K562 (cell line): ENCODE results near the gene IL13RA1. TPM values are rescaled to one million over a fixed set of nuclear protein-coding genes. Genes with fewer than 3 reads are reported as not detected.

ENCODE experiments used
- ATAC-seq: fragments of 200-7000 bp; cut with Tn5 transposase; 3 replicates; pipeline ENCODE4 v1.9.1; 2020; ENCODE audit warnings: moderate library complexity
- BruUV-seq: library from RNA; stranded (reverse); fragments of 400-500 nt; replicated peaks from 2 replicates; lab custom pipeline; 2021; lab: Mats Ljungman, UMichigan
- CTCF ChIA-PET: fragments of 300-600 bp; formaldehyde crosslinking; extraction: SDS; loops from one replicate; lab custom pipeline; 2021; ENCODE audit warnings: low intra/inter-chr PET ratio; lab: Yijun Ruan, JAX
- POLR2A ChIA-PET: fragments of 300-600, 350-650 bp; sonication (Branson Sonifier 250); formaldehyde crosslinking; extraction: SDS; loops from one replicate; lab custom pipeline; 2021; ENCODE audit warnings: antibody characterized with exemption, inconsistent platforms; lab: Yijun Ruan, JAX
- DNase-seq, 4 experiments: peaks; one replicate each; pipeline versions ENCODE4 v3.0.0 to v3.0.0-alpha.2; 2011 to 2018; ENCODE audit warnings: low spot score in 3 of 4, mixed read lengths in 3 of 4; ENCODE audit errors: extremely low read depth in 1 of 4
- FAIRE-seq: peaks from 2 replicates; lab custom pipeline; 2011; peaks lifted over from hg19 to GRCh38; lab: Jason Lieb, UNC
- H2AFZ ChIP-seq: 2 replicates; pipeline ENCODE4 v1.6.0; 2011; ENCODE audit warnings: low read depth, low read length, control low read depth, inconsistent platforms
- H3K27ac ChIP-seq: fragments of 200-600 bp; 3 replicates; pipeline ENCODE4 v1.8.0; 2011; ENCODE audit warnings: low read depth, mild to moderate bottlenecking, control low read depth, inconsistent platforms, low read length, moderate library complexity, mixed read lengths; ENCODE audit errors: extremely low read depth
- H3K27me3 ChIP-seq, 2 experiments: fragments of 300-600 bp in 1 of 2; 2 replicates in 1 of 2; 3 replicates in 1 of 2; pipeline versions ENCODE4 v1.6.0 to v1.8.0; 2011; ENCODE audit warnings: inconsistent platforms in 2 of 2, low read length in 2 of 2, mild to moderate bottlenecking in 1 of 2, mixed read lengths in 1 of 2, moderate library complexity in 1 of 2; ENCODE audit not compliant: control insufficient read depth in 2 of 2, insufficient read depth in 2 of 2
- H3K36me3 ChIP-seq: fragments of 300-600 bp; 3 replicates; pipeline ENCODE4 v1.8.0; 2011; ENCODE audit warnings: mild to moderate bottlenecking, low read length, inconsistent platforms; ENCODE audit not compliant: control insufficient read depth, insufficient read depth
- H3K4me1 ChIP-seq, 2 experiments: fragments of 200-600 bp in 1 of 2; replicated peaks in 1 of 2; 2 replicates in 1 of 2; 3 replicates in 1 of 2; pipeline versions ENCODE4 v1.5.1 to v1.8.0; 2011; ENCODE audit warnings: inconsistent platforms in 2 of 2, low read length in 2 of 2, mild to moderate bottlenecking in 1 of 2, mixed read lengths in 1 of 2, moderate library complexity in 1 of 2; ENCODE audit not compliant: control insufficient read depth in 2 of 2, insufficient read depth in 2 of 2
- H3K4me2 ChIP-seq: 2 replicates; pipeline ENCODE4 v1.6.1; 2011; ENCODE audit warnings: low read length, control low read depth, inconsistent platforms, mixed read lengths; ENCODE audit not compliant: insufficient read depth
- H3K4me3 ChIP-seq: fragments of 200-600 bp; sonication (generic), shearing (Covaris generic); 2 replicates; pipeline ENCODE4 v1.5.1; 2016; ENCODE audit warnings: control low read depth, inconsistent platforms
- H3K79me2 ChIP-seq: fragments of 200-600 bp; 3 replicates; pipeline ENCODE4 v1.8.0; 2011; ENCODE audit warnings: low read length, inconsistent platforms; ENCODE audit not compliant: control insufficient read depth, insufficient read depth
- H3K9ac ChIP-seq, 2 experiments: 2 replicates each; pipeline versions ENCODE4 v1.6.0 to v1.6.1; 2011; ENCODE audit warnings: low read depth in 2 of 2, low read length in 2 of 2, control low read depth in 1 of 2, inconsistent platforms in 1 of 2, mild to moderate bottlenecking in 1 of 2, mixed read lengths in 1 of 2; ENCODE audit not compliant: insufficient read depth in 1 of 2
- H3K9me1 ChIP-seq: one replicate; pipeline ENCODE4 v1.6.0; 2011; ENCODE audit warnings: inconsistent platforms, mild to moderate bottlenecking, low read length, moderate library complexity; ENCODE audit not compliant: control insufficient read depth, insufficient read depth
- H3K9me3 ChIP-seq: replicated peaks from 2 replicates; pipeline ENCODE4 v1.5.1; 2011; ENCODE audit warnings: low read depth, low read length, inconsistent platforms; ENCODE audit not compliant: control insufficient read depth, insufficient read depth
- H4K20me1 ChIP-seq: replicated peaks from 2 replicates; pipeline ENCODE4 v1.6.1; 2011; ENCODE audit warnings: low read length, inconsistent platforms, mixed read lengths; ENCODE audit not compliant: control insufficient read depth, insufficient read depth
- GATAD2A ChIP-seq: fragments of 450-650 bp; IDR thresholded peaks from 2 replicates; pipeline ENCODE4 v1.6.1; 2017
- HEY1 ChIP-seq: fragments of 250-450 bp; sonication (Bioruptor Pico); IDR thresholded peaks from 2 replicates; pipeline ENCODE4 v1.5.0; 2020; ENCODE audit warnings: mild to moderate bottlenecking, moderate library complexity, borderline replicate concordance
- KHSRP ChIP-seq: fragments of 450-650 bp; IDR thresholded peaks from 2 replicates; pipeline ENCODE4 v1.6.1; 2017
- NFATC3 ChIP-seq: fragments of 450-650 bp; IDR thresholded peaks from 2 replicates; pipeline ENCODE4 v1.6.1; 2017; ENCODE audit warnings: mild to moderate bottlenecking
- POLR3A ChIP-seq: IDR thresholded peaks from 2 replicates; pipeline ENCODE4 v1.6.1; 2011; ENCODE audit warnings: borderline replicate concordance, mild to moderate bottlenecking, moderate library complexity; ENCODE audit not compliant: insufficient read length, insufficient read depth; ENCODE audit errors: extremely low read depth
- SPI1 ChIP-seq: IDR thresholded peaks from 2 replicates; pipeline ENCODE4 v1.6.1; 2011; ENCODE audit warnings: low read depth, low read length, control low read depth, borderline replicate concordance
- STAT5A ChIP-seq: IDR thresholded peaks from 2 replicates; pipeline ENCODE4 v1.6.1; 2012; ENCODE audit warnings: low read length, inconsistent platforms, borderline replicate concordance
- ZNF347 ChIP-seq: fragments of 450-650 bp; formaldehyde crosslinking; IDR thresholded peaks from 2 replicates; pipeline ENCODE4 v1.4.0; 2020; ENCODE audit warnings: low read depth, mild to moderate bottlenecking, moderate library complexity
- ZNF778 ChIP-seq: fragments of 450-650 bp; formaldehyde crosslinking; IDR thresholded peaks from 2 replicates; pipeline ENCODE4 v1.4.0; 2020; ENCODE audit warnings: mild to moderate bottlenecking, moderate library complexity
- WGBS: fragments of 100-300 bp; shearing (Covaris generic); methylation state at CpG from one replicate; pipeline ENCODE4 v1.1.6; 2016; ENCODE audit warnings: low coverage, mixed read lengths; ENCODE audit not compliant: insufficient coverage; ENCODE audit errors: missing lambda C conversion rate; 5-methylcytosine and 5-hydroxymethylcytosine counted together
- in situ Hi-C: fragments of 300-500 bp; cut with MboI; formaldehyde crosslinking; loops from 4 replicates; pipeline ENCODE4 v1.15.0; 2018; ENCODE audit warnings: inconsistent platforms, mixed read lengths
- intact Hi-C: fragments of 100-400 bp; cut with micrococcal nuclease; formaldehyde crosslinking; loops from 2 replicates; pipeline ENCODE4 v1.14.2; 2022
- polyA plus RNA-seq, 8 experiments: library from polyadenylated mRNA; depleted of rRNA in 4 of 8; stranded (reverse) in 5 of 8; unstranded in 3 of 8; fragments of >200 nt; fragmentation: Nextera tagmentation in 2 of 8; fragmentation: Illumina TruSeq in 1 of 8; extraction: Ambion mirVana in 2 of 8; extraction: Trizol in 1 of 8; gene quantifications; 2 replicates each; pipeline versions ENCODE4 v1.2.1 to v1.2.3, GENCODE V29; 2011 to 2014; ENCODE audit warnings: inconsistent platforms in 1 of 8, missing spikeins in 1 of 8
- total RNA-seq, 7 experiments: library from RNA; depleted of rRNA in 6 of 7; stranded (reverse); fragments of >200 nt in 6 of 7; fragmentation: Illumina TruSeq in 2 of 7; extraction: Trizol in 2 of 7; gene quantifications; 2 replicates each; pipeline versions ENCODE4 v1.2.1 to v1.2.3, GENCODE V29; 2011 to 2021; ENCODE audit warnings: low replicate concordance in 1 of 7
- TF ChIP-seq, protein P1 (sequence below), 2 experiments: fragments of 150-350 bp in 1 of 2; IDR thresholded peaks; 2 replicates each; pipeline ENCODE4 v1.6.1; 2012 to 2016; ENCODE audit warnings: low read depth in 2 of 2, low read length in 2 of 2, mild to moderate bottlenecking in 1 of 2, moderate library complexity in 1 of 2
- TF ChIP-seq, protein P2 (sequence below): fragments of 450-650 bp; formaldehyde crosslinking; IDR thresholded peaks from 2 replicates; pipeline ENCODE4 v1.4.0; 2020; ENCODE audit warnings: mild to moderate bottlenecking
- TF ChIP-seq, protein P3 (sequence below): sonication (generic); formaldehyde crosslinking; IDR thresholded peaks from 2 replicates; pipeline ENCODE4 v1.9.0; 2022; ENCODE audit warnings: mild to moderate bottlenecking, missing genetic modification reagents

IL13RA1 gene
- total and polyA plus RNA-seq, 9 of the 15 experiments (the other 6 are each of a cell fraction or from before 2014, with no cell fraction given): 2.9 to 22.9 (median 12.2) TPM

DNA sequence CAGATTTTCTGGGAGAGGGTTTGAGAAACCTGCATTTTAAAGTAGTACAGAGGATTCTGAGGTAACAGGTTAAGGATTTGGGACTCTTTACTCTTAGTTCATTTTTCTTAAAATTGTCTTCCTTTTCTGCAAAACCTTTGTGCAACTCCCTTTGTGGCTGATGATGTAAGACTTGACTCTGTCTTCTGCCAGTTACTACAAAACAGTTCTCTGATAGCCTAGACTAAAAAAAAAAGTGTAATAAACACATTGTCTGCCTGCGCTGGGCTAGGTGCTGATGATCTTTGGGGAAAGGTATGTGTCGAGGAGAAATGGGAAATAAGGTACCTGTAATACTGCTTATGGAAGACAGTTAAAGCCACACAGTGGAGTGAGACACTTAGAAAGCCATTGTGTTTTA, 28.7 kb downstream of the IL13RA1 start (continued):
- TF ChIP-seq, protein P1, sequence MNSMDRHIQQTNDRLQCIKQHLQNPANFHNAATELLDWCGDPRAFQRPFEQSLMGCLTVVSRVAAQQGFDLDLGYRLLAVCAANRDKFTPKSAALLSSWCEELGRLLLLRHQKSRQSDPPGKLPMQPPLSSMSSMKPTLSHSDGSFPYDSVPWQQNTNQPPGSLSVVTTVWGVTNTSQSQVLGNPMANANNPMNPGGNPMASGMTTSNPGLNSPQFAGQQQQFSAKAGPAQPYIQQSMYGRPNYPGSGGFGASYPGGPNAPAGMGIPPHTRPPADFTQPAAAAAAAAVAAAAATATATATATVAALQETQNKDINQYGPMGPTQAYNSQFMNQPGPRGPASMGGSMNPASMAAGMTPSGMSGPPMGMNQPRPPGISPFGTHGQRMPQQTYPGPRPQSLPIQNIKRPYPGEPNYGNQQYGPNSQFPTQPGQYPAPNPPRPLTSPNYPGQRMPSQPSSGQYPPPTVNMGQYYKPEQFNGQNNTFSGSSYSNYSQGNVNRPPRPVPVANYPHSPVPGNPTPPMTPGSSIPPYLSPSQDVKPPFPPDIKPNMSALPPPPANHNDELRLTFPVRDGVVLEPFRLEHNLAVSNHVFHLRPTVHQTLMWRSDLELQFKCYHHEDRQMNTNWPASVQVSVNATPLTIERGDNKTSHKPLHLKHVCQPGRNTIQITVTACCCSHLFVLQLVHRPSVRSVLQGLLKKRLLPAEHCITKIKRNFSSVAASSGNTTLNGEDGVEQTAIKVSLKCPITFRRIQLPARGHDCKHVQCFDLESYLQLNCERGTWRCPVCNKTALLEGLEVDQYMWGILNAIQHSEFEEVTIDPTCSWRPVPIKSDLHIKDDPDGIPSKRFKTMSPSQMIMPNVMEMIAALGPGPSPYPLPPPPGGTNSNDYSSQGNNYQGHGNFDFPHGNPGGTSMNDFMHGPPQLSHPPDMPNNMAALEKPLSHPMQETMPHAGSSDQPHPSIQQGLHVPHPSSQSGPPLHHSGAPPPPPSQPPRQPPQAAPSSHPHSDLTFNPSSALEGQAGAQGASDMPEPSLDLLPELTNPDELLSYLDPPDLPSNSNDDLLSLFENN (IDR thresholded peaks at IDR 0.05; ENCODE audit: low read depth in 2 of 2, low read length in 2 of 2): no peak
- TF ChIP-seq POLR3A (no peak), SPI1 (no peak)
- TF ChIP-seq, protein P2, sequence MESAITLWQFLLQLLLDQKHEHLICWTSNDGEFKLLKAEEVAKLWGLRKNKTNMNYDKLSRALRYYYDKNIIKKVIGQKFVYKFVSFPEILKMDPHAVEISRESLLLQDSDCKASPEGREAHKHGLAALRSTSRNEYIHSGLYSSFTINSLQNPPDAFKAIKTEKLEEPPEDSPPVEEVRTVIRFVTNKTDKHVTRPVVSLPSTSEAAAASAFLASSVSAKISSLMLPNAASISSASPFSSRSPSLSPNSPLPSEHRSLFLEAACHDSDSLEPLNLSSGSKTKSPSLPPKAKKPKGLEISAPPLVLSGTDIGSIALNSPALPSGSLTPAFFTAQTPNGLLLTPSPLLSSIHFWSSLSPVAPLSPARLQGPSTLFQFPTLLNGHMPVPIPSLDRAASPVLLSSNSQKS (CRISPR knock-in tag): no peak
- TF ChIP-seq, protein P3, sequence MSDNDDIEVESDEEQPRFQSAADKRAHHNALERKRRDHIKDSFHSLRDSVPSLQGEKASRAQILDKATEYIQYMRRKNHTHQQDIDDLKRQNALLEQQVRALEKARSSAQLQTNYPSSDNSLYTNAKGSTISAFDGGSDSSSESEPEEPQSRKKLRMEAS: no peak

DNA sequence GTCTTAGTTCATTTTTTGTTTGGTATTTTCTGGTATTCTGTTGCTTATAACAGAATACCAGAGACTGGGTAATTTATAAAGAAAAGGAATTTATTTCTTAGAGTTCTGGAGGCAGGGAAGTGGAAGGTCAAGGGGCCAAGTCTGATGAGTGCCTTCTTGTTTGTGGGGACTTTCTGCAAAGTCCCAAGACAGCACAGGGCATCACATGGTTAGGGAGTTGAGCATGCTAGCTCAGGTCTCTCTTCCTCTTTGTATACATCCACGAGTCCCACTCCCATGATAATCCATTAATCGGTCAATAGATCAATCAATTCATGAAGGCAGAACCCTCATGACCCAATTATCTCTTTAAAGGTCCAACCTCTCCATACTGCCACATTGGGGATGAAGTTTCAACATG, 31.1 kb downstream of the IL13RA1 start:
- intact Hi-C loops: no loop called here
- CTCF ChIA-PET: no interaction called here
- H3K4me3 ChIP-seq: no peak overlapping the region
- BruUV-seq: no TSS peak
- no peak overlapping the region for H2AFZ ChIP-seq
- H3K9me1 ChIP-seq: no peaks in the 10 kb centered on the region
- no peaks in the 10 kb centered on the region for H3K27me3 ChIP-seq
- in situ Hi-C loops: no loop called here
- no peaks in the 10 kb centered on the region for H4K20me1 ChIP-seq
- ATAC-seq: no peak
- POLR2A ChIA-PET: no interaction called here
- no peak for DNase-seq
- no peak overlapping the region for H3K4me2 ChIP-seq
- H3K4me1 ChIP-seq: no peaks in the 10 kb centered on the region
- no peaks in the 10 kb centered on the region for H3K36me3 ChIP-seq
- H3K9ac ChIP-seq: no peak overlapping the region
- H3K9me3 ChIP-seq: no peaks in the 10 kb centered on the region
- no peak for FAIRE-seq
- no peak overlapping the region for H3K27ac ChIP-seq
- no peaks in the 10 kb centered on the region for H3K79me2 ChIP-seq
- TF ChIP-seq HEY1 (CRISPR knock-in tag) (no peak), KHSRP (no peak), NFATC3 (no peak), STAT5A (no peak), ZNF347 (CRISPR knock-in tag) (no peak), GATAD2A (no peak), ZNF778 (no peak)
- TF ChIP-seq, protein P2 (CRISPR knock-in tag): no peak
- WGBS: 0% methylated on average over 1 of the region's 2 CpGs
